H1 (cell line): ENCODE data around the gene SPDYE3. TPM values are rescaled to one million over a fixed set of nuclear protein-coding genes. Genes with fewer than 3 reads are reported as not detected.

Experiments
- CTCF ChIA-PET: fragments of 300-600 bp; sonication (Branson Sonifier 250); formaldehyde crosslinking; loops from one replicate; lab custom pipeline; 2021; ENCODE audit not compliant: partially characterized antibody; lab: Charles Lee
- POLR2A ChIA-PET: fragments of 300-600 bp; sonication (Branson Sonifier 250); formaldehyde crosslinking; loops from one replicate; lab custom pipeline; 2021; ENCODE audit warnings: inconsistent platforms; ENCODE audit not compliant: partially characterized antibody; lab: Charles Lee
- DNase-seq, 2 experiments: peaks; one replicate each; pipeline versions ENCODE4 v3.0.0 to v3.0.0-alpha.2; 2010 to 2022; ENCODE audit warnings: low spot score in 2 of 2, low read depth in 1 of 2, mixed read lengths in 1 of 2
- FAIRE-seq: peaks from 2 replicates; lab custom pipeline; 2011; peaks lifted over from hg19 to GRCh38; lab: Jason Lieb, UNC
- H2AFZ ChIP-seq: 2 replicates; pipeline ENCODE4 v1.8.1; 2012; ENCODE audit warnings: low read length, inconsistent platforms
- H2AK5ac ChIP-seq: 2 replicates; pipeline ENCODE4 v1.6.1; 2013; ENCODE audit warnings: low read depth, low read length
- H2BK120ac ChIP-seq: replicated peaks from 2 replicates; pipeline ENCODE3; 2013; ENCODE audit warnings: low read depth, low read length, inconsistent platforms
- H2BK12ac ChIP-seq: 2 replicates; pipeline ENCODE4 v1.6.1; 2013; ENCODE audit warnings: low read depth, low read length
- H2BK15ac ChIP-seq: 2 replicates; pipeline ENCODE4 v1.6.1; 2013; ENCODE audit warnings: low read length
- H2BK20ac ChIP-seq: 2 replicates; pipeline ENCODE4 v1.6.1; 2013; ENCODE audit warnings: low read length
- H2BK5ac ChIP-seq: 2 replicates; pipeline ENCODE4 v1.6.1; 2013; ENCODE audit warnings: low read depth, low read length
- H3K14ac ChIP-seq: 2 replicates; pipeline ENCODE4 v1.6.1; 2013; ENCODE audit warnings: inconsistent platforms; ENCODE audit not compliant: insufficient read length
- H3K18ac ChIP-seq: 2 replicates; pipeline ENCODE4 v1.6.1; 2013; ENCODE audit warnings: low read length; ENCODE audit errors: extremely low read depth
- H3K23ac ChIP-seq: 2 replicates; pipeline ENCODE4 v1.6.1; 2013; ENCODE audit warnings: inconsistent platforms; ENCODE audit not compliant: insufficient read length
- H3K23me2 ChIP-seq: 2 replicates; pipeline ENCODE4 v1.6.1; 2013; ENCODE audit warnings: low read depth, low read length
- H3K27ac ChIP-seq: 2 replicates; pipeline ENCODE4 v1.6.1; 2011; ENCODE audit warnings: low read depth, low read length, inconsistent platforms
- H3K27me3 ChIP-seq, 4 experiments: replicated peaks in 1 of 4; 1 replicate in 1 of 4; 2 replicates in 3 of 4; pipeline versions ENCODE4 v1.6.1 to v1.8.1; 2011 to 2013; ENCODE audit warnings: low read length in 3 of 4, mild to moderate bottlenecking in 3 of 4, inconsistent platforms in 2 of 4, mixed read lengths in 2 of 4, moderate library complexity in 1 of 4; ENCODE audit not compliant: control insufficient read depth in 3 of 4, insufficient read depth in 3 of 4; ENCODE audit errors: extremely low read depth in 1 of 4
- H3K36me3 ChIP-seq, 4 experiments: 2 replicates each; pipeline versions ENCODE4 v1.6.1 to v1.8.1; 2011 to 2013; ENCODE audit warnings: mild to moderate bottlenecking in 4 of 4, low read length in 3 of 4, moderate library complexity in 2 of 4, control low read depth in 1 of 4, inconsistent platforms in 1 of 4; ENCODE audit not compliant: insufficient read depth in 4 of 4, control insufficient read depth in 2 of 4
- H3K4ac ChIP-seq: replicated peaks from 2 replicates; pipeline ENCODE3; 2013; ENCODE audit warnings: low read length, low read depth, mixed read lengths, inconsistent platforms; ENCODE audit not compliant: insufficient read length
- H3K4me1 ChIP-seq, 4 experiments: replicated peaks in 1 of 4; 1 replicate in 1 of 4; 2 replicates in 3 of 4; pipeline versions ENCODE4 v1.6.1 to v1.8.1; 2011 to 2013; ENCODE audit warnings: low read length in 3 of 4, inconsistent platforms in 2 of 4, mixed read lengths in 1 of 4; ENCODE audit not compliant: insufficient read depth in 4 of 4, control insufficient read depth in 3 of 4
- H3K4me2 ChIP-seq, 2 experiments: 2 replicates each; pipeline versions ENCODE4 v1.6.1 to v1.8.1; 2011 to 2013; ENCODE audit warnings: low read depth in 2 of 2, low read length in 2 of 2, control low read depth in 1 of 2, inconsistent platforms in 1 of 2, mild to moderate bottlenecking in 1 of 2; ENCODE audit not compliant: insufficient read depth in 1 of 2
- H3K4me3 ChIP-seq, 4 experiments: fragments of 200-600, 300-600 bp in 1 of 4; sonication (generic), shearing (Covaris generic), sonication (Bioruptor Twin) in 1 of 4; 2 replicates each; pipeline versions ENCODE4 v1.5.1 to v1.8.1; 2011 to 2016; ENCODE audit warnings: low read length in 4 of 4, low read depth in 3 of 4, control low read depth in 2 of 4, inconsistent platforms in 2 of 4, mild to moderate bottlenecking in 2 of 4, mixed read lengths in 1 of 4, moderate library complexity in 1 of 4; ENCODE audit not compliant: insufficient read depth in 2 of 4; ENCODE audit errors: extremely low read depth in 1 of 4
- H3K56ac ChIP-seq: replicated peaks from 2 replicates; pipeline ENCODE3; 2013; ENCODE audit warnings: low read depth, mild to moderate bottlenecking, mixed read lengths, low read length, inconsistent platforms; ENCODE audit not compliant: insufficient read length
- H3K79me1 ChIP-seq: 2 replicates; pipeline ENCODE4 v1.6.1; 2013; ENCODE audit warnings: low read depth, low read length, control low read depth
- H3K79me2 ChIP-seq, 2 experiments: 2 replicates each; pipeline versions ENCODE4 v1.6.1 to v1.8.1; 2012 to 2013; ENCODE audit warnings: low read length in 2 of 2, mild to moderate bottlenecking in 2 of 2, inconsistent platforms in 1 of 2; ENCODE audit not compliant: insufficient read depth in 2 of 2, control insufficient read depth in 1 of 2
- H3K9ac ChIP-seq, 4 experiments: replicated peaks in 1 of 4; 1 replicate in 1 of 4; 2 replicates in 3 of 4; pipeline versions ENCODE4 v1.6.1 to v1.8.1; 2011 to 2013; ENCODE audit warnings: low read depth in 3 of 4, low read length in 3 of 4, control low read depth in 2 of 4, mild to moderate bottlenecking in 2 of 4, moderate library complexity in 2 of 4, inconsistent platforms in 1 of 4; ENCODE audit errors: extremely low read depth in 1 of 4
- H3K9me3 ChIP-seq, 2 experiments: 2 replicates each; pipeline versions ENCODE4 v1.6.1 to v1.8.1; 2012 to 2013; ENCODE audit warnings: mild to moderate bottlenecking in 2 of 2, moderate library complexity in 2 of 2, control low read depth in 1 of 2, inconsistent platforms in 1 of 2, low read depth in 1 of 2, low read length in 1 of 2, mixed read lengths in 1 of 2; ENCODE audit not compliant: insufficient read depth in 2 of 2
- H4K20me1 ChIP-seq, 2 experiments: replicated peaks in 1 of 2; 2 replicates each; pipeline versions ENCODE3 to v1.8.1; 2011 to 2013; ENCODE audit warnings: inconsistent platforms in 2 of 2, low read length in 2 of 2, mild to moderate bottlenecking in 1 of 2; ENCODE audit not compliant: insufficient read depth in 2 of 2, control insufficient read depth in 1 of 2
- H4K5ac ChIP-seq: 2 replicates; pipeline ENCODE4 v1.6.1; 2013; ENCODE audit warnings: low read length, low read depth, mixed read lengths, inconsistent platforms; ENCODE audit not compliant: insufficient read length
- H4K8ac ChIP-seq: 2 replicates; pipeline ENCODE4 v1.8.0; 2013; ENCODE audit warnings: mild to moderate bottlenecking, moderate library complexity, low read length, inconsistent platforms; ENCODE audit not compliant: insufficient read depth; ENCODE audit errors: extremely low read depth
- H4K91ac ChIP-seq: replicated peaks from 2 replicates; pipeline ENCODE3; 2013; ENCODE audit warnings: low read length, mixed read lengths, inconsistent platforms; ENCODE audit not compliant: insufficient read length
- ATF2 ChIP-seq: IDR thresholded peaks from 2 replicates; pipeline ENCODE4 v1.6.1; 2012; ENCODE audit warnings: low read length, inconsistent platforms
- ATF3 ChIP-seq: IDR thresholded peaks from 2 replicates; pipeline ENCODE4 v1.6.1; 2011; ENCODE audit warnings: low read depth, mild to moderate bottlenecking, low read length; ENCODE audit not compliant: insufficient read depth
- BCL11A ChIP-seq, 2 experiments: IDR thresholded peaks; one replicate each; pipeline ENCODE4 v1.6.1; 2011; ENCODE audit warnings: low read depth in 2 of 2, low read length in 2 of 2, mild to moderate bottlenecking in 2 of 2
- BRCA1 ChIP-seq: IDR thresholded peaks from 2 replicates; pipeline ENCODE4 v1.6.1; 2012; ENCODE audit warnings: low read depth, low read length, improper control_type of control experiment
- CBX5 ChIP-seq: fragments of 300-800, 300-1000 bp; sonication (generic); IDR thresholded peaks from 2 replicates; pipeline ENCODE4 v1.7.1; 2016; ENCODE audit warnings: antibody characterized with exemption, low read length, low read depth
- CREB1 ChIP-seq: IDR thresholded peaks from 2 replicates; pipeline ENCODE4 v1.6.1; 2012; ENCODE audit warnings: inconsistent platforms
- JUND ChIP-seq: IDR thresholded peaks from 2 replicates; pipeline ENCODE4 v1.6.1; 2011; ENCODE audit warnings: mild to moderate bottlenecking, improper control_type of control experiment, low read length
- KDM1A ChIP-seq: fragments of 200-600, 300-600 bp; sonication (generic); IDR thresholded peaks from 2 replicates; pipeline ENCODE4 v1.7.1; 2016; ENCODE audit warnings: mild to moderate bottlenecking, low read length, borderline replicate concordance
- MAX ChIP-seq: IDR thresholded peaks from 2 replicates; pipeline ENCODE4 v1.6.1; 2012; ENCODE audit warnings: inconsistent platforms
- NANOG ChIP-seq: IDR thresholded peaks from 2 replicates; pipeline ENCODE4 v1.6.1; 2011; ENCODE audit warnings: low read length, low read depth, mild to moderate bottlenecking, inconsistent platforms; ENCODE audit not compliant: insufficient read depth, poor library complexity, severe bottlenecking
- SIN3A ChIP-seq, 2 experiments: IDR thresholded peaks in 1 of 2; conservative IDR thresholded peaks in 1 of 2; 2 replicates each; pipeline ENCODE4 v1.6.1; 2011 to 2012; ENCODE audit warnings: low read length in 2 of 2, improper control_type of control experiment in 1 of 2, low read depth in 1 of 2, mild to moderate bottlenecking in 1 of 2
- SIRT6 ChIP-seq: IDR thresholded peaks from one replicate; pipeline ENCODE4 v1.7.1; 2012; ENCODE audit warnings: low read length, inconsistent platforms
- TCF12 ChIP-seq: IDR thresholded peaks from 2 replicates; pipeline ENCODE4 v1.6.1; 2011; ENCODE audit warnings: low read depth, mild to moderate bottlenecking, low read length
- polyA plus RNA-seq, 7 experiments: library from polyadenylated mRNA; depleted of rRNA in 3 of 7; stranded (reverse) in 5 of 7; unstranded in 2 of 7; fragments of >200 nt in 5 of 7; fragments of 200-250 nt in 2 of 7; gene quantifications; 1 replicate in 5 of 7; 2 replicates in 1 of 7; 4 replicates in 1 of 7; pipeline versions ENCODE4 v1.2.1 to v1.2.3, GENCODE V29; 2011 to 2013; ENCODE audit warnings: missing spikeins in 2 of 7, mixed read lengths in 2 of 7
- total RNA-seq: library from RNA; stranded (reverse); fragmentation: NEBNext Ultra II Directional; extraction: Animal tissue kit (Norgen Biotek cat#: 25700); gene quantifications from 2 replicates; pipeline ENCODE4 v1.2.1, GENCODE V29; 2021

SPDYE3 gene
- total and polyA plus RNA-seq, 2 of the 8 experiments (the other 6 are each of a cell fraction or from before 2014, with no cell fraction given), result not detected

- Histone ChIP-seq H4K91ac (no peak overlapping the region), H3K9ac (no peak overlapping the region), H4K8ac (no peak overlapping the region), H3K27ac (no peak overlapping the region), H3K36me3 (peaks cover 17 to 60% (median 44%) of the 10 kb centered on the region in 4 experiments), H3K23ac (no peak overlapping the region), H2AFZ (no peak overlapping the region), H3K79me1 (peaks cover 2% of the 10 kb centered on the region; the same call in 1 of the 2 replicates), H3K9me3 (no peaks in the 10 kb centered on the region), H3K4ac (no peak overlapping the region), H3K18ac (no peak overlapping the region), H2BK15ac (no peak overlapping the region), H3K4me3 (no peak overlapping the region), H2BK120ac (no peak overlapping the region), H3K14ac (no peak overlapping the region), H3K56ac (no peak overlapping the region), H4K5ac (no peak overlapping the region), H3K27me3 (no peaks in the 10 kb centered on the region), H3K23me2 (no peaks in the 10 kb centered on the region), H4K20me1 (peaks cover 0 to 14% of the 10 kb centered on the region in 2 experiments), H2BK12ac (no peak overlapping the region), H3K4me2 (no peak overlapping the region), H3K4me1 (no peaks in the 10 kb centered on the region), H2AK5ac (no peak overlapping the region), H2BK20ac (no peak overlapping the region), H2BK5ac (no peak overlapping the region), H3K79me2 (no peaks in the 10 kb centered on the region)
- DNase-seq (no peak), FAIRE-seq (no peak)
- CTCF ChIA-PET, result interaction anchor here (0.8 to 3.6 kb wide), 11 partner anchors 18 to 1467 kb away, joined by 3 to 27 read pairs (median 3); partner anchors contain the start of gene ZCWPW1
- POLR2A ChIA-PET, result interaction anchor here (1.1 to 1.8 kb wide), 4 partner anchors 9 to 82 kb away, joined by 3 to 6 read pairs (median 4); partner anchors contain the start of gene ZCWPW1
- TF ChIP-seq TCF12 (no peak), SIRT6 (no peak), CREB1 (no peak), JUND (no peak), ATF3 (no peak), SIN3A (conservative IDR thresholded peaks at IDR 0.05 in 1 of 2, IDR thresholded peaks at IDR 0.05 in 1 of 2; ENCODE audit: low read depth in 1 of 2, low read length in 2 of 2) (no peak), KDM1A (no peak), BRCA1 (no peak), NANOG (no peak), MAX (no peak), ATF2 (no peak), BCL11A (IDR thresholded peaks at IDR 0.05; ENCODE audit: low read depth in 2 of 2, low read length in 2 of 2) (no peak), CBX5 (no peak)
Measured at GRCh38 chr7:100346921-100347320, 39.4 kb downstream of the SPDYE3 start.
